ENCODE measurements around the gene FAM163B. TPM values are rescaled to one million over a fixed set of nuclear protein-coding genes. Genes with fewer than 3 reads are reported as not detected.

Gene FAM163B
- total RNA-seq, 6 donors from 2014 or later: not detected

DNA sequence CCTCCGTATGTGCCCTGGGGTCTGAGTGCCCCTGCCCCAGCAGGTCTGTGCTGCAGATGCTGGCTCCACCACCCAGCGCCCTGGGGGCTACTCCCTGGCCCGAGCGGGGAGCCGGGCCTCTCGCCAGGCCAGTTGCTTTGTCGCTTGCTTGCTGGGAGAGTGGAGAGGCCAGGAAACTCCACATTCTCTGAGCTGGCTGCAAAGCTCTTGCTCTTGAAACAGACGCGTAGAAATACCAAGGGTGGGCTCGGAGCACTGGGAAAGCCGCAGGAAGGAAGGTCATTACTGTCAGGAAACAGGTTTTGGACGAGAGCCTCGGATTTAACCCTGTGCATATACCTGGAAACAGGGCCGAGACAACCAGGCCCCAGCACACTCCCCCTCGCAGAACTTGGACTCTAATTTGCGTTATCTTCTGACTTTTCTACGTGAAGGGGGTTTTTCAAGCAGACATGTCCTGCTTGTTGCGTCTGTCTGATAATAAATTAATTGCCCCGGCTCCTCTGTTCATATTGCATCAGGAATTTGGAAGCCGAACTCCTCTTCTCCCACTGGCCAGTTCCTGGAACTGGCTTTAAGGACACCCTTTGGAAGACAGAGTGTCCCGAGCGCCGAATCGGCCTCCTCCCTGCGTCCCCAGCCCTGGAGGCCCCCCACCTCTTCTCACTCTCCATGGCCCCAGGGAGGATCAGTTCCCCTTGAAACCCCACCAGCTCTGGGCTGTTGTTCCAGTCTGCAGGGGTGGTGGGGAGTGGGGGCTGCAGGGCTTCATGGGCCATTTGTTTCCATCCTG is 63.5 kb downstream of the FAM163B start:
- H3K9me3 ChIP-seq: no peaks in the 10 kb centered on the region
- H3K36me3 ChIP-seq: peaks cover 0 to 24% (median 6%) of the 10 kb centered on the region in 4 donors
- peak overlapping the region; percentile 48 to 77 (median 60) for H3K27ac ChIP-seq
- ATAC-seq (ENCODE audit: low FRiP score in 2 of 2): peak in 1 of 2 donors; percentile 41
- DNase-seq: peak in 1 of 2 donors; percentile 79
- TF ChIP-seq POLR2A (IDR thresholded peaks at IDR 0.05) (no peak), EP300 (IDR thresholded peaks at IDR 0.05) (no peak), POLR2AphosphoS5 (IDR thresholded peaks at IDR 0.05) (no peak), CTCF (IDR thresholded peaks at IDR 0.05) (no peak)
- no peaks in the 10 kb centered on the region for H3K27me3 ChIP-seq
- H3K4me3 ChIP-seq: peak overlapping the region in 1 of 4 donors; percentile 10
- 45 to 46% methylated on average over 18 to 25 of the region's 25 CpGs for WGBS, 2 donors
- peaks cover 24 to 56% (median 40%) of the 10 kb centered on the region in 4 donors for H3K4me1 ChIP-seq

DNA sequence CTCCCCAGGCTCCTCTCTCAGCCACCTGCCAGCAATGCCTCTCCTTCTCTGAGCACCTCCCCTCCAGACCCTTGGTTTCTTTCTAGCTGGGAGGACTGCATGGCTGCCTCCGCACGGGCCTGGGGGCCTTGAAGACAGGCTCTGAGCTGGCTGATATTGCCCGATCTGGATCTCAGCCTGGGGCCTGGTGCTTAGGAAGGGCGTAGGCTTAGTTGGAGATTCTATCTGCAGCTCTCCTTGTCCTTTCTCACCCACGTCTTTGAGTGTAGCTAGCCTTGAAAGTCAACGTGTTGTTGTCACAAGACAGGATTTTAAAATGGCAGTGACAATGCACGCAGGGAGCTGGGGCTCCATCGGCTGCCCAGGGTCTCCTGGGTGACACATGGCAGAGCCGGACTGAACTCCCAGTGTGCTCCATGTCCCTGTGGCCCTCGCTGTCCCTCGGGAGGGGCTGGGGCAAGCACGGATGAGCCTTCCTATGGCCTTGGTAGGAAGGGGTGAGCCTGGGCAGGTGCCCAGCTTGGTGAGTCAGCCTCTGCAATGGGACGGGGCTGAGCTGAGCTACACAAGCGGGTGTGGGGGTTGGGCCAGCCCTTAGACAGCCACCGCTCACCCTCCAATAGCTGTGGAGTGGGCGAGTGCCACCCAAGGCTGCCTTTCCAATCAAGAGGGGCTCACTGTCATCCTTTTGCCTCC is 65.3 kb downstream of the FAM163B start:
- ATAC-seq (ENCODE audit: low FRiP score in 2 of 2): no peak
- WGBS, 2 donors: 70 to 78% methylated on average over 12 to 15 of the region's 16 CpGs
- TF ChIP-seq POLR2AphosphoS5 (IDR thresholded peaks at IDR 0.05) (no peak), CTCF (IDR thresholded peaks at IDR 0.05) (no peak), POLR2A (IDR thresholded peaks at IDR 0.05) (no peak), EP300 (IDR thresholded peaks at IDR 0.05) (no peak)
- Histone ChIP-seq H3K9me3 (no peaks in the 10 kb centered on the region), H3K4me1 (peaks cover 35 to 74% (median 57%) of the 10 kb centered on the region in 4 donors), H3K36me3 (peaks cover 0 to 25% (median 4%) of the 10 kb centered on the region in 4 donors), H3K27me3 (no peaks in the 10 kb centered on the region), H3K27ac (peak overlapping the region; percentile 36 to 77 (median 44)), H3K4me3 (peak overlapping the region in 1 of 4 donors; percentile 16)
- DNase-seq: peak in 1 of 2 donors; percentile 56

- Histone ChIP-seq H3K9me3 (no peaks in the 10 kb centered on the region), H3K27ac (peak overlapping the region in 2 of 4 donors; percentile 9 to 19), H3K27me3 (no peaks in the 10 kb centered on the region), H3K36me3 (peaks cover 0 to 15% (median 2%) of the 10 kb centered on the region in 4 donors), H3K4me1 (peaks cover 43 to 85% (median 68%) of the 10 kb centered on the region in 4 donors), H3K4me3 (no peak overlapping the region)
- 74 to 81% methylated on average over 12 to 13 of the region's 13 CpGs for WGBS, 2 donors
- no peak for TF ChIP-seq CTCF (IDR thresholded peaks at IDR 0.05)
- TF ChIP-seq POLR2A (IDR thresholded peaks at IDR 0.05): no peak
- no peak for TF ChIP-seq EP300 (IDR thresholded peaks at IDR 0.05)
- TF ChIP-seq POLR2AphosphoS5 (IDR thresholded peaks at IDR 0.05): no peak
- DNase-seq (peak in 1 of 2 donors; percentile 31), ATAC-seq (ENCODE audit: low FRiP score in 2 of 2) (no peak)
Measured at GRCh38 chr9:133542002-133542401, 67.2 kb downstream of the FAM163B start.

DNA sequence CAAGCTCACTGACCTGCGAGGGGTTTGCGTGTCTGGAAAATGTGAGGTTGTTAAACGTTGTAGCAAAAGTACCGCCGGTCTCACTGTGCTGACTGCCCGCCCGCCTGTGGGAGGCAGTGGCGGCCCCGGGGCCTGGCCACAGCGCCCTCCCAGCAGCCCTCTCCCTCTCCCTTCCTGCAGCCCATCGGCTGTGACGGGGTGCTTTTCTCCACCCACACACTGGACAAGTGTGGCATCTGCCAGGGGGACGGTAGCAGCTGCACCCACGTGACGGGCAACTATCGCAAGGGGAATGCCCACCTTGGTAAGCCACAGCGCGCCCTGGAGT is 68.5 kb downstream of the FAM163B start:
- Histone ChIP-seq H3K36me3 (peaks cover 0 to 14% (median 2%) of the 10 kb centered on the region in 4 donors), H3K27me3 (no peaks in the 10 kb centered on the region), H3K27ac (peak overlapping the region; percentile 16 to 81 (median 68)), H3K4me3 (no peak overlapping the region), H3K4me1 (peaks cover 38 to 77% (median 59%) of the 10 kb centered on the region in 4 donors), H3K9me3 (no peaks in the 10 kb centered on the region)
- no peak for ATAC-seq (ENCODE audit: low FRiP score in 2 of 2)
- WGBS, 2 donors: 62% methylated on average over 16 of the region's 18 CpGs; no CpG with 5 or more reads in 1 of the 2 donors
- TF ChIP-seq POLR2AphosphoS5 (IDR thresholded peaks at IDR 0.05) (no peak), EP300 (IDR thresholded peaks at IDR 0.05) (no peak), POLR2A (IDR thresholded peaks at IDR 0.05) (no peak), CTCF (IDR thresholded peaks at IDR 0.05) (no peak)
- DNase-seq: peak in 1 of 2 donors; percentile 79
